Measurements from ENCODE around the gene ZNF500. TPM values are rescaled to one million over a fixed set of nuclear protein-coding genes. Genes with fewer than 3 reads are reported as not detected.

The ZNF500 gene
- total and polyA plus RNA-seq, 2 of the 4 experiments (the other 2 are of a cell fraction) = 4.5 to 5.9 TPM

GRCh38 chr16:4813251-4814003 is 46.5 kb upstream of the ZNF500 start (continued):
- no peak for TF ChIP-seq MXI1 (IDR thresholded peaks at IDR 0.05; ENCODE audit: borderline replicate concordance, low read depth, low read length)

GRCh38 chr16:4811773-4812172 is 44.8 kb upstream of the ZNF500 start:
- H2BK120ac ChIP-seq (ENCODE audit: low read depth, low read length) = no peak overlapping the region
- POLR2A ChIA-PET (ENCODE audit: unreplicated experiment) = no interaction called here
- no peak overlapping the region for H3K14ac ChIP-seq (replicated peaks; ENCODE audit: low read depth, low read length)
- no peak overlapping the region for H3K27ac ChIP-seq (ENCODE audit: insufficient read depth, low read length)
- no peak overlapping the region for H4K5ac ChIP-seq (ENCODE audit: low read depth, low read length)
- H2AFZ ChIP-seq (replicated peaks; ENCODE audit: low read length, poor library complexity) = no peak overlapping the region
- in situ Hi-C loops (cut with MboI; ENCODE audit: low sequenced_read_pairs) (no loop called here), intact Hi-C loops (cut with micrococcal nuclease) (no loop called here), dilution Hi-C loops (cut with HindIII; ENCODE audit: low sequenced_read_pairs, unreplicated experiment) (no loop called here)
- no peak overlapping the region for H3K4me2 ChIP-seq (ENCODE audit: low read depth, low read length)
- H2AK9ac ChIP-seq (replicated peaks; ENCODE audit: low read depth, low read length, poor library complexity) = no peak overlapping the region
- BruUV-seq (replicated peaks) = no TSS peak
- H3K23ac ChIP-seq (ENCODE audit: low read depth, low read length) = no peak overlapping the region
- H4K8ac ChIP-seq (ENCODE audit: low read depth in 2 of 2, low read length in 2 of 2) = no peak overlapping the region
- H3K9me1 ChIP-seq (ENCODE audit: insufficient read depth, low read length) = no peaks in the 10 kb centered on the region
- no peaks in the 10 kb centered on the region for H4K20me1 ChIP-seq (ENCODE audit: insufficient read depth, low read length)
- H4K91ac ChIP-seq (ENCODE audit: insufficient read depth, low read depth, low read length) = no peak overlapping the region
- CTCF ChIA-PET = interaction anchor here (0.6 kb wide), 1 partner anchor 14 kb away, joined by 3 read pairs; no protein-coding TSS in a partner anchor
- peaks cover 44% of the 10 kb centered on the region for H3K36me3 ChIP-seq (ENCODE audit: control insufficient read depth, insufficient read depth, low read length)
- DNase-seq (no peak), ATAC-seq (ENCODE audit: low read depth) (no peak)
- 100% methylated on average over 2 of the region's 9 CpGs; no CpG with 5 or more reads in 1 of the 2 experiments for WGBS, 2 experiments (ENCODE audit: extremely low coverage in 2 of 2, insufficient read length in 1 of 2)
- no peak overlapping the region for H2BK5ac ChIP-seq (ENCODE audit: low read depth, low read length, poor library complexity, severe bottlenecking)
- H3K56ac ChIP-seq (ENCODE audit: extremely low read depth, insufficient read depth, low read length) = no peak overlapping the region
- H3K79me1 ChIP-seq (ENCODE audit: low read depth in 1 of 2, low read length in 2 of 2) = no peaks in the 10 kb centered on the region; a peak in 2 of 4 replicates
- H3K4ac ChIP-seq (ENCODE audit: low read depth, low read length) = no peak overlapping the region
- H3K18ac ChIP-seq (ENCODE audit: low read depth, low read length) = no peak overlapping the region
- H3K27me3 ChIP-seq (ENCODE audit: control insufficient read depth, insufficient read depth, low read length) = no peaks in the 10 kb centered on the region
- H2AK5ac ChIP-seq (ENCODE audit: low read depth, low read length) = no peak overlapping the region
- no peak overlapping the region for H2BK20ac ChIP-seq (ENCODE audit: low read depth, low read length)
- H3K4me1 ChIP-seq (ENCODE audit: control insufficient read depth, insufficient read depth, low read length) = peaks cover 8% of the 10 kb centered on the region; the same call in 1 of the 2 replicates
- TF ChIP-seq CEBPB (IDR thresholded peaks at IDR 0.05; ENCODE audit: low read depth, low read length) (no peak), MAFK (IDR thresholded peaks at IDR 0.05; ENCODE audit: low read depth, low read length) (no peak), NFE2L2 (IDR thresholded peaks at IDR 0.05; ENCODE audit: low read depth, low read length) (no peak), BHLHE40 (IDR thresholded peaks at IDR 0.05; ENCODE audit: low read depth, low read length) (no peak), ELK1 (IDR thresholded peaks at IDR 0.05; ENCODE audit: borderline replicate concordance, low read depth, low read length) (no peak), SMC3 (IDR thresholded peaks at IDR 0.05; ENCODE audit: low read depth, low read length) (no peak), CTCF (conservative IDR thresholded peaks at IDR 0.05; ENCODE audit: low read depth, low read length) (no peak), MXI1 (IDR thresholded peaks at IDR 0.05; ENCODE audit: borderline replicate concordance, low read depth, low read length) (no peak), RFX5 (IDR thresholded peaks at IDR 0.05; ENCODE audit: low read depth, low read length) (no peak), RCOR1 (IDR thresholded peaks at IDR 0.05; ENCODE audit: insufficient replicate concordance, low read length) (no peak)
- H3K4me3 ChIP-seq (ENCODE audit: insufficient read depth, low read depth, low read length) = no peak overlapping the region
- no peaks in the 10 kb centered on the region for H3K9me3 ChIP-seq (ENCODE audit: control insufficient read depth, insufficient read depth, low read length)
- no peak overlapping the region for H2BK15ac ChIP-seq (ENCODE audit: low read depth, low read length)
- no peak overlapping the region for H3K9ac ChIP-seq (ENCODE audit: low read depth, low read length)
